Testis (tissue), 3 donors: ENCODE data around the gene EYS. TPM values are rescaled to one million over a fixed set of nuclear protein-coding genes. Genes with fewer than 3 reads are reported as not detected.

Experiments used
- DNase-seq: peaks from one replicate; pipeline ENCODE4 v3.0.0-alpha.2; 2019
- H3K27ac ChIP-seq, 2 donors: fragments of 200-600 bp; sonication (generic); one replicate each; pipeline ENCODE4 v1.5.1; 2019
- H3K27me3 ChIP-seq: fragments of 200-600 bp; sonication (generic); one replicate; pipeline ENCODE4 v1.5.1; 2019
- H3K36me3 ChIP-seq: fragments of 200-600 bp; sonication (generic); one replicate; pipeline ENCODE4 v1.5.1; 2017; ENCODE audit warnings: low read depth; ENCODE audit errors: missing control alignments
- H3K4me1 ChIP-seq: fragments of 200-600 bp; sonication (generic); one replicate; pipeline ENCODE4 v1.5.1; 2019
- H3K4me3 ChIP-seq, 2 donors: fragments of 200-600 bp; sonication (generic); one replicate each; pipeline ENCODE4 v1.5.1; 2017 to 2019
- H3K9me3 ChIP-seq: fragments of 200-600 bp; sonication (generic); one replicate; pipeline ENCODE4 v1.5.1; 2017
- POLR2A ChIP-seq: fragments of 450-650 bp; IDR thresholded peaks from one replicate; pipeline ENCODE4 v1.6.1; 2017; ENCODE audit warnings: antibody characterized with exemption, mild to moderate bottlenecking, moderate library complexity
- WGBS, 2 donors: methylation state at CpG; one replicate each; pipeline ENCODE4 v1.1.5; 2018; 5-methylcytosine and 5-hydroxymethylcytosine counted together
- intact Hi-C: fragments of 100-400 bp; cut with DNase I; formaldehyde crosslinking; loops from one replicate; pipeline ENCODE4 v1.15.1; 2023; ENCODE audit warnings: low total_unique reads
- polyA plus RNA-seq: library from polyadenylated mRNA; stranded (reverse); fragments of 350-450 nt; fragmentation: Illumina TruSeq; extraction: RNeasy Lipid Tissue Mini Kit (QIAGEN cat#74804); gene quantifications from one replicate; pipeline ENCODE4 v1.2.3, GENCODE V29; 2014; ENCODE audit warnings: low read depth, low replicate concordance; ENCODE audit not compliant: insufficient read depth
- total RNA-seq, 2 donors: library from RNA; depleted of rRNA; stranded (reverse); fragments of >200 nt; gene quantifications; one replicate each; pipeline ENCODE4 v1.2.3, GENCODE V29; 2016
- TF ChIP-seq, protein P1 (sequence below), 3 experiments: fragments of 450-650 bp in 2 of 3; fragments of 200-600 bp in 1 of 3; sonication (generic) in 1 of 3; IDR thresholded peaks; one replicate each; pipeline ENCODE4 v1.5.1; 2016 to 2019; ENCODE audit warnings: antibody characterized with exemption in 3 of 3, mild to moderate bottlenecking in 2 of 3, moderate library complexity in 1 of 3

EYS gene
- total and polyA plus RNA-seq, 3 donors from 2014 or later: 1.3 to 2.8 (median 2.6) TPM

GRCh38 chr6:63685446-63686379 is 2021.3 kb downstream of the EYS start:
- TF ChIP-seq POLR2A: no peak
- TF ChIP-seq, protein P1, sequence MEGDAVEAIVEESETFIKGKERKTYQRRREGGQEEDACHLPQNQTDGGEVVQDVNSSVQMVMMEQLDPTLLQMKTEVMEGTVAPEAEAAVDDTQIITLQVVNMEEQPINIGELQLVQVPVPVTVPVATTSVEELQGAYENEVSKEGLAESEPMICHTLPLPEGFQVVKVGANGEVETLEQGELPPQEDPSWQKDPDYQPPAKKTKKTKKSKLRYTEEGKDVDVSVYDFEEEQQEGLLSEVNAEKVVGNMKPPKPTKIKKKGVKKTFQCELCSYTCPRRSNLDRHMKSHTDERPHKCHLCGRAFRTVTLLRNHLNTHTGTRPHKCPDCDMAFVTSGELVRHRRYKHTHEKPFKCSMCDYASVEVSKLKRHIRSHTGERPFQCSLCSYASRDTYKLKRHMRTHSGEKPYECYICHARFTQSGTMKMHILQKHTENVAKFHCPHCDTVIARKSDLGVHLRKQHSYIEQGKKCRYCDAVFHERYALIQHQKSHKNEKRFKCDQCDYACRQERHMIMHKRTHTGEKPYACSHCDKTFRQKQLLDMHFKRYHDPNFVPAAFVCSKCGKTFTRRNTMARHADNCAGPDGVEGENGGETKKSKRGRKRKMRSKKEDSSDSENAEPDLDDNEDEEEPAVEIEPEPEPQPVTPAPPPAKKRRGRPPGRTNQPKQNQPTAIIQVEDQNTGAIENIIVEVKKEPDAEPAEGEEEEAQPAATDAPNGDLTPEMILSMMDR (IDR thresholded peaks at IDR 0.05): no peak
- WGBS, 2 donors: 81 to 97% methylated on average over 4 of the region's 4 CpGs
- no peaks in the 10 kb centered on the region for H3K9me3 ChIP-seq
- intact Hi-C loops: no loop called here
- no peaks in the 10 kb centered on the region for H3K27me3 ChIP-seq
- H3K36me3 ChIP-seq: no peaks in the 10 kb centered on the region
- H3K4me3 ChIP-seq: no peak overlapping the region
- no peaks in the 10 kb centered on the region for H3K4me1 ChIP-seq
- no peak overlapping the region for H3K27ac ChIP-seq
- DNase-seq: no peak

DNA sequence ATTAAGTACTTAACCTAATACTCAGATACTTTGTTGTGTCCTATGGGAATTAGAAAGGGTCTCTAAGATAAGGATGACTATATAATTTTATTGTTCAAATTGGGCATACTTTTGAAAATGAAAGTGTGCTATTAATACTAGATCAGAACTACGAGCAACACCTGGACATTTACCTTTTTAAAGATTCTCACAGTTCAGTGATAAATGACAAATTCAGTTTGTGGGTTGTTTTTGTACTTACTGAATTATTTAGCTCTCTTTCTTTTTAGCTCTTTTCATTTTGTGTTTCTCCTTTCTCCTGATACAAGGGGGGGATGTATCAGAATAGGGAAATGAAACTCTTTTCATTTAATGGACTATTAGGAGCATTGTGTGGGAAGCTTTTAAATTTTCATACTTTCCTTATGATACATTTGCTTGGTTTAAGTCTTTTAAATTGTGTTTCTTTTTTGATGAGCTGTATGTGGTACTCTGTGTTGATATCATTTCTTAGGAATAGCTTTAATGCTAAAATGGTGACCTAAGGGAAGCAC is 2023.9 kb downstream of the EYS start:
- no peaks in the 10 kb centered on the region for H3K27me3 ChIP-seq
- H3K4me3 ChIP-seq: no peak overlapping the region
- TF ChIP-seq, protein P1 (IDR thresholded peaks at IDR 0.05): no peak
- TF ChIP-seq POLR2A: no peak
- no peaks in the 10 kb centered on the region for H3K4me1 ChIP-seq
- no peak for DNase-seq
- intact Hi-C loops: no loop called here
- no peaks in the 10 kb centered on the region for H3K36me3 ChIP-seq
- no peak overlapping the region for H3K27ac ChIP-seq
- WGBS, 2 donors: 89 to 92% methylated on average over 1 of the region's 1 CpG
- no peaks in the 10 kb centered on the region for H3K9me3 ChIP-seq

DNA sequence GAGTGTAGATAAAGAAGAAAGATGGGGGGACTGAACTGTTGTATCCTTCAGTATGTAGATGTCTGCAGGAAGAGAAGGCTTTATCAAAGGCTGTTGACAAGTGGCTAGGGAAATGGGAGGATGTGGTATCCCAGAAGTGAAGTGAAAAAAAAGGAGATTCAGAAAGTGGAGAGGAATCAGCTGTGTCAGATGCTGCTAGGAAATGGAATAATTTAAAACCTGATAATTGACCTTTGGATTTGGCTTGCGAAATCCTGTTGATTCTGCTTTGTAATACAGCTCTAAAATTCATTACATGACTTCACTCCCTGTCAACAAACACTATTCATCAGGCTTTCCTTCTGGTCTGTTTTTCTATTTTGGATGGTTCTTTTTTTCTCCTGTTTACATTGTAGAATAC is 2029.7 kb downstream of the EYS start:
- Histone ChIP-seq H3K27ac (no peak overlapping the region), H3K4me3 (no peak overlapping the region), H3K4me1 (peaks cover 11% of the 10 kb centered on the region), H3K27me3 (no peaks in the 10 kb centered on the region), H3K9me3 (no peaks in the 10 kb centered on the region), H3K36me3 (no peaks in the 10 kb centered on the region)
- intact Hi-C loops: no loop called here
- no peak for DNase-seq
- TF ChIP-seq POLR2A: no peak
- TF ChIP-seq, protein P1 (IDR thresholded peaks at IDR 0.05): no peak
- WGBS, 2 donors: 90 to 94% methylated on average over 1 of the region's 1 CpG

- Histone ChIP-seq H3K27me3 (no peaks in the 10 kb centered on the region), H3K36me3 (no peaks in the 10 kb centered on the region), H3K4me3 (no peak overlapping the region), H3K4me1 (peaks cover 11% of the 10 kb centered on the region), H3K27ac (no peak overlapping the region), H3K9me3 (no peaks in the 10 kb centered on the region)
- intact Hi-C loops: no loop called here
- no peak for TF ChIP-seq POLR2A
- TF ChIP-seq, protein P1 (IDR thresholded peaks at IDR 0.05): no peak
- WGBS, 2 donors: 82 to 85% methylated on average over 3 of the region's 3 CpGs
- DNase-seq: no peak
Observed at GRCh38 chr6:63676412-63677114, 2030.5 kb downstream of the EYS start.
